GM19467 (cell line): ENCODE data around the gene RTL1.

ENCODE experiments used
- ATAC-seq: cut with Tn5 transposase; IDR thresholded peaks from one replicate; pipeline ENCODE4 v1.9.1; 2021; ENCODE audit warnings: mild to moderate bottlenecking, moderate library complexity; ENCODE audit not compliant: unreplicated experiment

Gene RTL1

DNA sequence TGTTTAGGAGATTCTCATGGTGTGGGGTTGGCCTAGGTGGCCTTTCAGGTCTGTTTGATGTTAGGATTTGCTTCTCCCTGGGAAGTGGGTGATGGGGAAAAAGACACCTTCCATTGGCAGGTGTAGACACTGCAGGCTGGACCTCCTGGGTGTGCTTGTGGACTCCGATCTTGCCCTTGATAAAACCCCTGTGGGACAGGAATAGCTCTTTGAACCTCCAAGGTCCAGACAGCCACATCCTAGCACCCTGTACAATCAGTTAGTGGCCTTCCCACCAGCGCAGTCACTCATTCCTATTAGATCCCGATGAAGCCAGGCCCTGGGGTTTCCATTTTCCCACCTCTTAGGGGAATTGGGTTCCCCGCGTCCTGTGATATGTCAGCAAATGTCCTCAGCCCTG lies 49.1 kb downstream of the RTL1 start:
- no peak for ATAC-seq

DNA sequence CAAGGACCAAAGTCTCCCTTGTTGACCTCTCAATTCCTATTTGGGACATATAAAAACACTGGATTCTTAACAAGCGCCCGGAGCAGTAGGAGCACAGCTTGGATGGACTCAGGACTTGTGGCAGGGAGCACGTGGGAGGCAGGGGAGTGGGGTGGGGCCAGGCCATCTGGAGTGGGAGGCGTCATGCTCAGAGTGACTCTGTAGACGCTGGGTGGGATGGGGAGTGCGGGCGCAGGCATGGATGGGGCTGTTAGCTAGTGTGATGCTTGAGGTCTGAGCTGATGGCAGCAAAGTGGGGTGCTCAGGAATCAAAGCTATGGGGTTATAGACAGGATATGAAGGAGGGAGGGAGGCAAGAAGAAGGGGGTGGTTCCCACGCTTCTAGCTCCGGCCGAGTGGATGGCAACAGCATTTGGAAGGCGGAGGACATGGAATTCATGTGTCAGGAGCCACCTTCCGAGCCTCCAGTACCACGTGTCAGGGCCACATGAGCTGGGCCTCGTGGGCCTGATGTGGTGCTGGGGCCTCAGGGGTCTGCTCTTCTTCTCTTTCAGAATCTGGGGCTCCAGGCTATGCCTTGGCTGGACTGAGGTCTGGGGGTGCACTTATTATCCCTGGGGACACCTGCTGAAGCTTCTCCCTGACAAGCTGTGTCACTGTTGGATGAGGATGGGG lies 51.4 kb downstream of the RTL1 start:
- ATAC-seq = no peak

DNA sequence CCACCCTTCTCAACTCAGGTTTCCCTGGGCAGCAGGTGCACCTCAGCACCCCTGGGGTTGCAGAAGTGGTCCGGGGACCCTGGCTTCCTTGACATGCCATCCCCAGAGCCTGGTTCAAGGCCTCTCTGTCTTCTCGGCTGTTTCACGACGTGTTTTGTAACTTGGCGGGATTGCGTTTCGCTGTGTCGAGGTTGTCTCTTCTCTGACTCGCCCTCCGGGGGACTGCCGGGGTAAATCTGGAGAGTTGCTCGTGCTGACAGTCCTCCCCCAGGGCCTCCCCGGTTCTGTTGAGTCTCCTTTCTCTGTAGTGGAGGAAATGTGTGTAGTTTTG lies 52.0 kb downstream of the RTL1 start:
- ATAC-seq = no peak

GRCh38 chr14:100850841-100851585 lies 52.5 kb downstream of the RTL1 start:
- no peak for ATAC-seq

GRCh38 chr14:100849115-100849781 lies 54.3 kb downstream of the RTL1 start:
- no peak for ATAC-seq

DNA sequence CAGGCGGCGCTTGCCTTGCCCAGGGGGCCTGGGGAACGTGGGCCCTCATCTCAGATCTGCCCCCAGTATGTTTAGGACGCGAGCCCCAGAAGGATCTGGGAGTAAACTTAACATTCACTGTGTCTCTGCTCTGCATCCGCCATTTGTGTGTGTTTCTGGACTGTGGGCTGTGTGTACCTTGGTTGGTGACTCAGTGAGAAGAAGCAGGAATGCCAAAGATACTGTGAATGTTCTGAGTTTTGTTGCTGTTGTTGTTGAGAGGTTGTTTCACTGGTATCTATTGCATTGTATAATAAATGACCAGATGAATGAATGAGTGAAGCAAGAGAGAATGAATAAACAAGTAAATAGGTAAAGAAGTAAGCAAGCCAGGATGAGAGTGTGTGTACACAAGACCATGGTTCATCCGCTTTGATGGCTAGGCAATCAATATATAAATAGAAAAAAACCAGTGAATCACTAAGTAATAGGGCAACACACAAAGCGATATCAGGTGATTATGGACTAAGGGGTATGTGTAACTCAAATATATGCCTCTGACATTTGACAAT lies 57.1 kb downstream of the RTL1 start:
- no peak for ATAC-seq

DNA sequence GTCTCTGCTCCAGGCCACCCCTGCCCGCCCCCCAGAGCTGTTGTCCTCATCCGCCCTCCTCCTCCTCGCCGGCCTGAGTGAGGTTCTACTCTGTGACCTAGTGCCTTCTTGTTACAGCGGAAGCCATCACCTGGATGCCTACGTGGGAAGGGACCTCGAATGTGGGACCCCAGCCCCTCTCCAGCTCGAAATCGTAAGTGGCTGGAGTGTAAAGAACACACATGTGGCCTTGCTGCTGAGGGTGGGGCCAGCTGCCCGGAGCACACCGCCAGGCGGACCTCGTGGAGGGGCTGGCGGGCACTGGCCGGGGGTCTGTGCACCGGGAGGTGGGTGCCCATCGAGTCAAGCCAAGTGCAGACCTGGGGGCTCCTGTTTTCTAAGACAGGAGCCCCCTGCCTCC lies 58.2 kb downstream of the RTL1 start:
- ATAC-seq = no peak

DNA sequence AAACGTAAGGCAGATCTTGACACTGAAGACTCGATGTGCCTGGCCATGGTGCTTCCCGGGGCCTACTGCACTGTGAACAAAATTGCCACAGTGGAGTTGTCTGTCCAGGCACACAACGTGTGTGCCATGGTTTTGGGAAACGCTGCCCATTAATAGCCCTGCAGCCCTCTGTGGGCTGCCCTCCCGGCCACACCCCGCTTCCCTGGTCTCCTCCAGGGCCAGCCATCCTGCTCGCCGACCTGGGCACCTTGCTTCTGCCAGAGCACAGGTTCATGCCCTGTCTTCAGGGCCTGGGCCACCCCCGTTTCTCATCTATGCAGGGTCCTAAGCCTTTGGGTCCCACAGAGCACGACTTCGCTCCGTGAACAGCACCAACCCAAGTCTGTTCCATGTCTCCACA lies 58.7 kb downstream of the RTL1 start:
- no peak for ATAC-seq

DNA sequence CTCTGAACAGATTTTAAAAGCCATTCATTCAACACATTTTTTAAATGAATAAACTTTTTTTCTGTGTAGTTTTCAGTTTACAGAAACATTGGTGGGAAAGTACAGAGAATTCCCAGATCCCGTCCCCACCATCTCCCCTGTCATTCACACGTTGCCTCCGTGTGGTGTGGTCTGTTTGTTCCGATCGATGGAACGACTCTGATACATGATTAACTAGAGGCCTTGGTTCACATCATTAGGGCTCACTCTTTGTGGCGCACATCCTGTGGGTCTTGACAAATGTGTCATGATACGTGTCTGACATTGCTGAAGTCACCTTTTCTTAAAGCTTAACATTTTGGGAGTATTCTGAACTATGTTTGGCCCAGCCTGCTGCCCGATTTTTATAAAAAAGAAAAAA lies 59.1 kb downstream of the RTL1 start:
- no peak for ATAC-seq

DNA sequence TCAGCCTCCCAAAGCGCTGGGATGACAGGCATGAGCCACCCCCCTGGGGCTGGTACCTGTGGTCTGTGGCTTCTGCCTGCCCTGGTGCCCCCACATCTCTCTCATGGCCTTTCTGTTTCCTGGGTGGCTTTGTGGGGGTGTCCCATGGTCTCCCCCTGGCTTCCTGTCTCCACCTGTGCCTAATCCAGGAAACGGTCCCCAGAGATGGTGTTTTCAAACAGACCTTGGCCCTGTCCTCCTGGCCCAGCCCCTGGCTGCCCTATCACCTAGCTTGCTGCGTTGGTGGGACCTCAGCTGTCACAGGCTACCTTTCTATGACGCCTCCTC lies 59.5 kb downstream of the RTL1 start:
- no peak for ATAC-seq

DNA sequence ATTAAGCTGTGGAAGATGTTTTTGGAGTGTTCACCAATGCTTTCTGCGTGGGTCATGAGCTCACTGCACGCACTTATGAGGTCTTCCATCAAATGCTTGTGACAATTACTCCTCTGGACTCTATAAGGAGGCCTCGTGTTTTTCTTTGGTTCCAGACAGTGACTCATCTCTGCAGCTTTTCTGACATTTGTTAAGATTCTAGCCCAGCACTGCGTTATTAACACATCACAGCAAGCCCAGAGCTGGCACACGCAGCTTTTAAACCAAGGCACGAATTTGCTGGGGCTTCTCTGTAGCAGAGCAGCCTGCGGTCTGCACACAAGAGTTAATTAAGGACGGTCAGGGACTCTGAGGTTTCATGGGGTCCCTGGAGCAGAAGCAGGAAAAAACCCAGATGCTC lies 60.7 kb downstream of the RTL1 start:
- no peak for ATAC-seq

DNA sequence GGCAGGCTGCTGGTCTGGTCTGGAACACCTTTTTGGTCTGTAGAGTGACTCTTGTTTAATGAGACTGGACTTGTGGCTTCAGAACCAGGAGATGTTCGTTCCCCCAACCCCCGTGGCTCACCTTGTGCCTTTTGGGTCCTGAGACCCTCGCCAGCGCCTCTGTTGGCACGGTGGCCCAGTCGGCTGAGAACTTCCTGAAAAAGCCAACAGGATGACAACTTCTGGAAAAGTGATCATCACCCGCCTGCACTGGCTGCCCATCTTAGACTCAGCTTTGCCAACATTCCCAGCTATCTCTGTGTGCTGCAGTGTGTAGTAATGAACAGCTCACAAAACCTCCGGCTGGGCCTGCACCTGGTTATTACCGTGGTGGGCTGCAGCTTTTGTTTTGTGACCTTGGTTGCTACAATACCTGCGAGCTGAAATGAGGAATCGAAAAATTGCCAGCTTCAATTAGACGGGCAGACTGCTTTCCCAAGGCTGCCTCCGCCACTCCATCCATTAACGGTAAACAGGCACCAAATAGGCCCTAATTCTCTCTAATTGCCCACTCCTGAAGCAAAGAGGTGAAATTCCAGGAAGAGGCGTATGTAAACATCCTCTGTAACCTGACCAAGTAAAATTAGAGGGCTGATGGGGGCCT lies 61.6 kb downstream of the RTL1 start:
- no peak for ATAC-seq

- ATAC-seq = no peak
Measured at GRCh38 chr14:100841066-100841760, 62.3 kb downstream of the RTL1 start.

DNA sequence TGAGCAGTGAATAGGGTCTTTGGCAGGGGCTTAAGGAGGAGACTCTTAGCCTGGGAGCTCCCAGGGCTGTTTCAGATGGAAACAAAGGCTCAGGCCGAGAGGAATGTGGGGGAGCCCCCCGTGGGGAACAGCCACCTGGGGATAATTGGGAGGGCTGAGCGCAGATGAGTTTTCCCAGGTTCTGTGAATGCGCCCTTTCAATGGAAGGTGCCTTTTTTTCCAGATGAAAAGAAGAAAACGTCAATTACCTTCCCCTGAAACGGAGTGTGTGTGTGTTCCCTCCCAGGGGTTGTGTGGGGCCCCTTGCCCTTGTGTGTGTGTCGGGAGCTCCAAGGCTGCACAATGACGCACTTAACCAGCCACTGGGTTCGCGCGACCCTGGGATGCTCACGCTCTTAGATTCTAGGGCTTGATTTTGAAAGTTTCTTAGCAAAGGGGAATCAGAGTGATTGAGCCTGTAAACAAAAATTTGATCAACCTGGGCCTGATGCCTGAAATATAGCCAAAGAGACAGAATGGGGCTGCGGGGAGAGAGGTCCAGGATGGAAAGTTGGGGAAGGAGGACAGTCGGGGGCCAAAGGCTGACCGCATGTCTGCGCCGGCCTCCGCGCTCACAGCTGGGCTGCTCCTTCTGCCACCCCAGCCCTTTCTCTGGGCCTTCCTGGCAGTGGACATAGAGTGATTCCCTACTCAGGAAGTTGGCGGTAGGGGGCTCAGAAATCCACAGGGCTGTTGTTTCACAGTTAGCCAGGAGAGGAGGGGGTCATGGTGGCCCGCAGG lies 63.0 kb downstream of the RTL1 start:
- no peak for ATAC-seq

GRCh38 chr14:100839681-100840111 lies 63.8 kb downstream of the RTL1 start:
- no peak for ATAC-seq

GRCh38 chr14:100839315-100839585 lies 64.3 kb downstream of the RTL1 start:
- no peak for ATAC-seq

- no peak for ATAC-seq
Measured at GRCh38 chr14:100838493-100839314, 64.8 kb downstream of the RTL1 start.

DNA sequence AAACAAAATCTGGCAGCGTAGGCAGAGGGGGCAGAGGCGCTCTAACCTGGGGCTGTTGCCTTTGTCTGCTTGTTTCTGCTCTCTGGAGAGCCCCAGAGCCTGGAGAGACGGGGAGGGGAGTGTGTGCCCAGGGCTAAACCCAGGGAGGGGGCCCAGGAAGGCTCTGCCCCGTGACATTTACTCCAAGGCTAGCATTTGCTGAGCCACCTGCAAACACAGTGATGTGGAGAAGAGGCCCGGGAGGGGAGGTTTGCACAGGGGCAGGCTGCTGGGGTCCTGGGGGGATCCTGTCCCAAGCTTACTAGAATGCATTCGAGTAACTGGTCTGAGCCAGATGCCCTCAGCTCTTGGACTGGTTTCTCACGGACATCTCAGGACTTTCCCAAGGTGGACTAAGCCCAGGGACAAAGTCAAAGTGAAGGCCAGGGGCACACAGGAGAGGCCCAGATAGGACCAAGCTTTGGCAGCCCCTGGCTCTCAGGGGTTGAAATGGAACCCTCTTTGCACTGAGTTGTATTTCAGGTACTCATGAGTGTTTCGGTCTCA lies 65.6 kb downstream of the RTL1 start:
- no peak for ATAC-seq
